ENCODE results near the gene MEFV. TPM values are rescaled to one million over a fixed set of nuclear protein-coding genes. Genes with fewer than 3 reads are reported as not detected.

Gene MEFV
- total and polyA plus RNA-seq, 2 of the 13 experiments (the other 11 are each of a cell fraction or from before 2014, with no cell fraction given): 0.22 TPM; not detected in 1

DNA sequence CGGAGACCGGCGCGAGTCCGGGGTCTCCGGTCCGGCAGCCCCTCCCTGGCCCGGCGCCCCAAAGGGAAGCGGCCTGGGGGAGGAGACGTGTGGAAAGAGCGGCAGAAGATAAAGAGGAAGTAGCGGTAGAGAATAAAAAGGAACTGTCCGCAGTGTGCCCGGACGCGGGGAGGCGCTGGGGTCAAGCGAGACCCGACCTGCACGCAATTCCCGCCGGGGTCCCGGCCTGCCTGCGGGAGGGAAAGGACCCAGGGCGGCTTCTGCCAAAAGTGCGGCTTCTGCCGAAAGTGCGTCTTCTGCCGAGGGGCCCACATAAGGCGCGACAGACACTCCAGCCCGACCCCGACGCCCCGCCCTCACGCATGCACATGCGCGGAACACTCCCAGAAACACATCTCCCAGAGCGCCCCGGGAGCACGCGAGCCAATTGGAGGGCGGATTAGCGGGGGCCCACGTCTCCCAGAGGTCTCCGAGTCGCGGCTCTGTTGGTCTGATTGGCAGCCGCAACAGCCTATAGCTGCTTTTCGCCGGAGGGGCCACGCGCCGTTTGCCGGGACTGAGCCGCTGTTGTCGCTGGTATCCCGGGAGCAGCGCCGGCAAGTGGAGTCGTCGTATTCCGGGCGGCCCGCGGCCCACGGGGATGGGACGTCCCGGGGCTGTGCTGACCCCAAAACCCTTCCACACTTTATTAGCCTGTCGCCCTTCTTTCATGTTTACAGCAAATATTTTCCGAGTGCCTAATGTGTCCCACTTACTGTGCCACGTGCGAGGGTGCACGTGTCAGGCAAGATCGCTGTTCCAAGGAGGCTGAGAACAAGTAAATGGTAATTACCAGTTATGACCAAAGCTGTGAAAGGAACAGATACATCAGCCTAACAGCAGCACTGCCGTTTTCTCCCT, 8.0 kb upstream of the MEFV start (continued):
- TF ChIP-seq, protein P1, sequence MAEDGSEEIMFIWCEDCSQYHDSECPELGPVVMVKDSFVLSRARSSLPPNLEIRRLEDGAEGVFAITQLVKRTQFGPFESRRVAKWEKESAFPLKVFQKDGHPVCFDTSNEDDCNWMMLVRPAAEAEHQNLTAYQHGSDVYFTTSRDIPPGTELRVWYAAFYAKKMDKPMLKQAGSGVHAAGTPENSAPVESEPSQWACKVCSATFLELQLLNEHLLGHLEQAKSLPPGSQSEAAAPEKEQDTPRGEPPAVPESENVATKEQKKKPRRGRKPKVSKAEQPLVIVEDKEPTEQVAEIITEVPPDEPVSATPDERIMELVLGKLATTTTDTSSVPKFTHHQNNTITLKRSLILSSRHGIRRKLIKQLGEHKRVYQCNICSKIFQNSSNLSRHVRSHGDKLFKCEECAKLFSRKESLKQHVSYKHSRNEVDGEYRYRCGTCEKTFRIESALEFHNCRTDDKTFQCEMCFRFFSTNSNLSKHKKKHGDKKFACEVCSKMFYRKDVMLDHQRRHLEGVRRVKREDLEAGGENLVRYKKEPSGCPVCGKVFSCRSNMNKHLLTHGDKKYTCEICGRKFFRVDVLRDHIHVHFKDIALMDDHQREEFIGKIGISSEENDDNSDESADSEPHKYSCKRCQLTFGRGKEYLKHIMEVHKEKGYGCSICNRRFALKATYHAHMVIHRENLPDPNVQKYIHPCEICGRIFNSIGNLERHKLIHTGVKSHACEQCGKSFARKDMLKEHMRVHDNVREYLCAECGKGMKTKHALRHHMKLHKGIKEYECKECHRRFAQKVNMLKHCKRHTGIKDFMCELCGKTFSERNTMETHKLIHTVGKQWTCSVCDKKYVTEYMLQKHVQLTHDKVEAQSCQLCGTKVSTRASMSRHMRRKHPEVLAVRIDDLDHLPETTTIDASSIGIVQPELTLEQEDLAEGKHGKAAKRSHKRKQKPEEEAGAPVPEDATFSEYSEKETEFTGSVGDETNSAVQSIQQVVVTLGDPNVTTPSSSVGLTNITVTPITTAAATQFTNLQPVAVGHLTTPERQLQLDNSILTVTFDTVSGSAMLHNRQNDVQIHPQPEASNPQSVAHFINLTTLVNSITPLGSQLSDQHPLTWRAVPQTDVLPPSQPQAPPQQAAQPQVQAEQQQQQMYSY (CRISPR knock-in tag; IDR thresholded peaks at IDR 0.05): peak; percentile 50
- peak; percentile 20 for TF ChIP-seq BRD4 (CRISPR knock-in tag; IDR thresholded peaks at IDR 0.05)
- TF ChIP-seq, protein P2, sequence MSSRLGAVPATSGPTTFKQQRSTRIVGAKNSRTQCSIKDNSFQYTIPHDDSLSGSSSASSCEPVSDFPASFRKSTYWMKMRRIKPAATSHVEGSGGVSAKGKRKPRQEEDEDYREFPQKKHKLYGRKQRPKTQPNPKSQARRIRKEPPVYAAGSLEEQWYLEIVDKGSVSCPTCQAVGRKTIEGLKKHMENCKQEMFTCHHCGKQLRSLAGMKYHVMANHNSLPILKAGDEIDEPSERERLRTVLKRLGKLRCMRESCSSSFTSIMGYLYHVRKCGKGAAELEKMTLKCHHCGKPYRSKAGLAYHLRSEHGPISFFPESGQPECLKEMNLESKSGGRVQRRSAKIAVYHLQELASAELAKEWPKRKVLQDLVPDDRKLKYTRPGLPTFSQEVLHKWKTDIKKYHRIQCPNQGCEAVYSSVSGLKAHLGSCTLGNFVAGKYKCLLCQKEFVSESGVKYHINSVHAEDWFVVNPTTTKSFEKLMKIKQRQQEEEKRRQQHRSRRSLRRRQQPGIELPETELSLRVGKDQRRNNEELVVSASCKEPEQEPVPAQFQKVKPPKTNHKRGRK (CRISPR knock-in tag; IDR thresholded peaks at IDR 0.05): no peak; the same call in 1 of the 2 replicates
- no peak for TF ChIP-seq BCL6 (CRISPR knock-in tag; IDR thresholded peaks at IDR 0.05)
- TF ChIP-seq HIVEP1 (CRISPR knock-in tag; IDR thresholded peaks at IDR 0.05): peak; percentile 41
- TF ChIP-seq, protein P3, sequence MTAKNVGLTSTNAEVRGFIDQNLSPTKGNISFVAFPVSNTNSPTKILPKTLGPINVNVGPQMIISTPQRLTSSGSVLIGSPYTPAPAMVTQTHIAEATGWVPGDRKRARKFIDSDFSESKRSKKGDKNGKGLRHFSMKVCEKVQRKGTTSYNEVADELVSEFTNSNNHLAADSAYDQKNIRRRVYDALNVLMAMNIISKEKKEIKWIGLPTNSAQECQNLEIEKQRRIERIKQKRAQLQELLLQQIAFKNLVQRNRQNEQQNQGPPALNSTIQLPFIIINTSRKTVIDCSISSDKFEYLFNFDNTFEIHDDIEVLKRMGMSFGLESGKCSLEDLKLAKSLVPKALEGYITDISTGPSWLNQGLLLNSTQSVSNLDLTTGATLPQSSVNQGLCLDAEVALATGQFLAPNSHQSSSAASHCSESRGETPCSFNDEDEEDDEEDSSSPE (CRISPR knock-in tag; IDR thresholded peaks at IDR 0.05): peak; percentile 86
- no peak for TF ChIP-seq ZFYVE20 (CRISPR knock-in tag; IDR thresholded peaks at IDR 0.05; ENCODE audit: borderline replicate concordance, low read depth)
- no peak; the same call in 1 of the 2 replicates for TF ChIP-seq ZFP41 (CRISPR knock-in tag; IDR thresholded peaks at IDR 0.05; ENCODE audit: borderline replicate concordance)
- TF ChIP-seq SRY (CRISPR knock-in tag; IDR thresholded peaks at IDR 0.05): peak; percentile 69; the same call in 1 of the 2 replicates
- TF ChIP-seq, protein P4, sequence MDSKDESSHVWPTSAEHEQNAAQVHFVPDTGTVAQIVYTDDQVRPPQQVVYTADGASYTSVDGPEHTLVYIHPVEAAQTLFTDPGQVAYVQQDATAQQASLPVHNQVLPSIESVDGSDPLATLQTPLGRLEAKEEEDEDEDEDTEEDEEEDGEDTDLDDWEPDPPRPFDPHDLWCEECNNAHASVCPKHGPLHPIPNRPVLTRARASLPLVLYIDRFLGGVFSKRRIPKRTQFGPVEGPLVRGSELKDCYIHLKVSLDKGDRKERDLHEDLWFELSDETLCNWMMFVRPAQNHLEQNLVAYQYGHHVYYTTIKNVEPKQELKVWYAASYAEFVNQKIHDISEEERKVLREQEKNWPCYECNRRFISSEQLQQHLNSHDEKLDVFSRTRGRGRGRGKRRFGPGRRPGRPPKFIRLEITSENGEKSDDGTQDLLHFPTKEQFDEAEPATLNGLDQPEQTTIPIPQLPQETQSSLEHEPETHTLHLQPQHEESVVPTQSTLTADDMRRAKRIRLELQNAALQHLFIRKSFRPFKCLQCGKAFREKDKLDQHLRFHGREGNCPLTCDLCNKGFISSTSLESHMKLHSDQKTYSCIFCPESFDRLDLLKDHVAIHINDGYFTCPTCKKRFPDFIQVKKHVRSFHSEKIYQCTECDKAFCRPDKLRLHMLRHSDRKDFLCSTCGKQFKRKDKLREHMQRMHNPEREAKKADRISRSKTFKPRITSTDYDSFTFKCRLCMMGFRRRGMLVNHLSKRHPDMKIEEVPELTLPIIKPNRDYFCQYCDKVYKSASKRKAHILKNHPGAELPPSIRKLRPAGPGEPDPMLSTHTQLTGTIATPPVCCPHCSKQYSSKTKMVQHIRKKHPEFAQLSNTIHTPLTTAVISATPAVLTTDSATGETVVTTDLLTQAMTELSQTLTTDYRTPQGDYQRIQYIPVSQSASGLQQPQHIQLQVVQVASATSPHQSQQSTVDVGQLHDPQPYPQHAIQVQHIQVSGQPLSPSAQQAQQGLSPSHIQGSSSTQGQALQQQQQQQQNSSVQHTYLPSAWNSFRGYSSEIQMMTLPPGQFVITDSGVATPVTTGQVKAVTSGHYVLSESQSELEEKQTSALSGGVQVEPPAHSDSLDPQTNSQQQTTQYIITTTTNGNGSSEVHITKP (CRISPR knock-in tag; IDR thresholded peaks at IDR 0.05; ENCODE audit: low read depth): 0 out of 2 replicates have a peak, but pooled peaks have one; percentile 38
- peak; percentile 92 for TF ChIP-seq POLR2G (IDR thresholded peaks at IDR 0.05; ENCODE audit: low read depth, low read length)
- TF ChIP-seq ELF1 (CRISPR knock-in tag; IDR thresholded peaks at IDR 0.05): no peak; the same call in 1 of the 2 replicates
- TF ChIP-seq REXO4 (CRISPR knock-in tag; IDR thresholded peaks at IDR 0.05; ENCODE audit: borderline replicate concordance): no peak
- TF ChIP-seq, protein P5, sequence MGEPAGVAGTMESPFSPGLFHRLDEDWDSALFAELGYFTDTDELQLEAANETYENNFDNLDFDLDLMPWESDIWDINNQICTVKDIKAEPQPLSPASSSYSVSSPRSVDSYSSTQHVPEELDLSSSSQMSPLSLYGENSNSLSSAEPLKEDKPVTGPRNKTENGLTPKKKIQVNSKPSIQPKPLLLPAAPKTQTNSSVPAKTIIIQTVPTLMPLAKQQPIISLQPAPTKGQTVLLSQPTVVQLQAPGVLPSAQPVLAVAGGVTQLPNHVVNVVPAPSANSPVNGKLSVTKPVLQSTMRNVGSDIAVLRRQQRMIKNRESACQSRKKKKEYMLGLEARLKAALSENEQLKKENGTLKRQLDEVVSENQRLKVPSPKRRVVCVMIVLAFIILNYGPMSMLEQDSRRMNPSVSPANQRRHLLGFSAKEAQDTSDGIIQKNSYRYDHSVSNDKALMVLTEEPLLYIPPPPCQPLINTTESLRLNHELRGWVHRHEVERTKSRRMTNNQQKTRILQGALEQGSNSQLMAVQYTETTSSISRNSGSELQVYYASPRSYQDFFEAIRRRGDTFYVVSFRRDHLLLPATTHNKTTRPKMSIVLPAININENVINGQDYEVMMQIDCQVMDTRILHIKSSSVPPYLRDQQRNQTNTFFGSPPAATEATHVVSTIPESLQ (CRISPR knock-in tag; conservative IDR thresholded peaks at IDR 0.05): no peak
- TF ChIP-seq NFYC (CRISPR knock-in tag; IDR thresholded peaks at IDR 0.05): peak; percentile 96
